KMS-11 (cell line): Measurements from ENCODE around the gene KNL1.
A peak's percentile ranks its signal among the peaks of the same experiment; 100 is the strongest.

Source experiments
- H2AFZ ChIP-seq: fragments of 200-600 bp; sonication (generic); 2 replicates; pipeline ENCODE4 v1.6.1; 2016; ENCODE audit warnings: antibody characterized with exemption, mixed run types, low read depth
- H3K27ac ChIP-seq: fragments of 200-600 bp; sonication (generic); 2 replicates; pipeline ENCODE4 v1.6.1; 2016; ENCODE audit warnings: mild to moderate bottlenecking, mixed run types
- H3K27me3 ChIP-seq: fragments of 200-600 bp; sonication (generic); 2 replicates; pipeline ENCODE4 v1.6.1; 2017; ENCODE audit warnings: mild to moderate bottlenecking, low read depth, mixed run types, moderate library complexity; ENCODE audit not compliant: insufficient read depth
- H3K36me3 ChIP-seq: fragments of 200-600 bp; sonication (generic); 2 replicates; pipeline ENCODE4 v1.6.1; 2017; ENCODE audit warnings: mild to moderate bottlenecking, mixed run types; ENCODE audit not compliant: insufficient read depth
- H3K4me1 ChIP-seq: fragments of 200-600 bp; sonication (generic); 2 replicates; pipeline ENCODE4 v1.6.1; 2016; ENCODE audit warnings: mild to moderate bottlenecking, low read depth, mixed run types; ENCODE audit not compliant: poor library complexity, severe bottlenecking
- H3K4me2 ChIP-seq: fragments of 200-600 bp; sonication (generic); 2 replicates; pipeline ENCODE4 v1.7.0; 2016; ENCODE audit warnings: mild to moderate bottlenecking, mixed run types
- H3K4me3 ChIP-seq: fragments of 200-600 bp; sonication (generic); IDR thresholded peaks from 2 replicates; pipeline ENCODE4 v1.6.1; 2017; ENCODE audit warnings: low read depth, low read length, mixed read lengths; ENCODE audit not compliant: insufficient read depth
- H3K79me2 ChIP-seq: fragments of 200-600 bp; sonication (generic); 2 replicates; pipeline ENCODE4 v1.6.1; 2016; ENCODE audit warnings: low read depth, mixed run types; ENCODE audit not compliant: insufficient read depth
- H3K9ac ChIP-seq: fragments of 200-600 bp; sonication (generic); 2 replicates; pipeline ENCODE4 v1.6.1; 2016; ENCODE audit warnings: mild to moderate bottlenecking, mixed run types
- H4K20me1 ChIP-seq: fragments of 200-600 bp; sonication (generic); 2 replicates; pipeline ENCODE4 v1.6.1; 2016; ENCODE audit warnings: mild to moderate bottlenecking, mixed run types; ENCODE audit not compliant: insufficient read depth
- TF ChIP-seq, protein P1 (sequence below): fragments of 200-600 bp; sonication (generic); conservative IDR thresholded peaks from 2 replicates; pipeline ENCODE4 v1.6.1; 2017; ENCODE audit warnings: low read depth, mild to moderate bottlenecking, antibody characterized with exemption, low read length, moderate library complexity, mixed read lengths

Gene KNL1

GRCh38 chr15:40550341-40551037 is 43.6 kb upstream of the KNL1 start:
- Histone ChIP-seq H3K4me2 (peak overlapping the region; percentile 32), H3K4me3 (no peak overlapping the region), H3K27ac (peak overlapping the region; percentile 37; the same call in 1 of the 2 replicates), H2AFZ (no peak overlapping the region), H4K20me1 (no peaks in the 10 kb centered on the region), H3K79me2 (no peaks in the 10 kb centered on the region), H3K4me1 (peaks cover 57% of the 10 kb centered on the region), H3K36me3 (no peaks in the 10 kb centered on the region), H3K9ac (no peak overlapping the region), H3K27me3 (no peaks in the 10 kb centered on the region)
- TF ChIP-seq, protein P1, sequence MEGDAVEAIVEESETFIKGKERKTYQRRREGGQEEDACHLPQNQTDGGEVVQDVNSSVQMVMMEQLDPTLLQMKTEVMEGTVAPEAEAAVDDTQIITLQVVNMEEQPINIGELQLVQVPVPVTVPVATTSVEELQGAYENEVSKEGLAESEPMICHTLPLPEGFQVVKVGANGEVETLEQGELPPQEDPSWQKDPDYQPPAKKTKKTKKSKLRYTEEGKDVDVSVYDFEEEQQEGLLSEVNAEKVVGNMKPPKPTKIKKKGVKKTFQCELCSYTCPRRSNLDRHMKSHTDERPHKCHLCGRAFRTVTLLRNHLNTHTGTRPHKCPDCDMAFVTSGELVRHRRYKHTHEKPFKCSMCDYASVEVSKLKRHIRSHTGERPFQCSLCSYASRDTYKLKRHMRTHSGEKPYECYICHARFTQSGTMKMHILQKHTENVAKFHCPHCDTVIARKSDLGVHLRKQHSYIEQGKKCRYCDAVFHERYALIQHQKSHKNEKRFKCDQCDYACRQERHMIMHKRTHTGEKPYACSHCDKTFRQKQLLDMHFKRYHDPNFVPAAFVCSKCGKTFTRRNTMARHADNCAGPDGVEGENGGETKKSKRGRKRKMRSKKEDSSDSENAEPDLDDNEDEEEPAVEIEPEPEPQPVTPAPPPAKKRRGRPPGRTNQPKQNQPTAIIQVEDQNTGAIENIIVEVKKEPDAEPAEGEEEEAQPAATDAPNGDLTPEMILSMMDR, result no peak

DNA sequence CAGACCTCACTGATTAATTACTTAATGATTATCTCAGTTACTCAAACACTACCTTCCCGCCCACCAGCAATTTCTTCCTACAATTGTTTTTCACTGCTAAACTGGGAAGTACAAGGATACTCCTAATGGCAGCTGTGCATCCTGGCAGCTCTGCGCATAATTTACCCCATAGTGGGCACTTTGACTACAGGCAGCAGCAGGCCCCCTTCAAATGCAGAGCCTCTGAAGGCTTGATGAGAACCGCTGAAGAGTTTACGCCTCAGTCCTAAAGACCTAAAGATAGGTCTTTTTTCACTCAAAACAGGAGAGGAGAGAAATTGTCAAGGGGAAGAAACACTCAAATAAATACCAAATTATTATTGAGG is 39.9 kb upstream of the KNL1 start:
- Histone ChIP-seq H3K36me3 (no peaks in the 10 kb centered on the region), H3K4me3 (no peak overlapping the region), H3K4me2 (no peak overlapping the region), H3K9ac (no peak overlapping the region), H3K27me3 (no peaks in the 10 kb centered on the region), H3K27ac (no peak overlapping the region), H4K20me1 (no peaks in the 10 kb centered on the region), H3K4me1 (peaks cover 38% of the 10 kb centered on the region), H2AFZ (no peak overlapping the region), H3K79me2 (no peaks in the 10 kb centered on the region)
- TF ChIP-seq, protein P1, result no peak

GRCh38 chr15:40555876-40556275 is 38.2 kb upstream of the KNL1 start:
- H4K20me1 ChIP-seq, result no peaks in the 10 kb centered on the region
- peaks cover 4% of the 10 kb centered on the region; the same call in 1 of the 2 replicates for H3K79me2 ChIP-seq
- no peak overlapping the region for H2AFZ ChIP-seq
- no peak overlapping the region for H3K9ac ChIP-seq
- H3K4me3 ChIP-seq, result no peak overlapping the region
- TF ChIP-seq, protein P1, result no peak
- no peaks in the 10 kb centered on the region for H3K27me3 ChIP-seq
- H3K27ac ChIP-seq, result no peak overlapping the region
- no peaks in the 10 kb centered on the region for H3K36me3 ChIP-seq
- H3K4me2 ChIP-seq, result no peak overlapping the region
- H3K4me1 ChIP-seq, result peaks cover 21% of the 10 kb centered on the region

GRCh38 chr15:40558952-40559742 is 34.9 kb upstream of the KNL1 start:
- H3K9ac ChIP-seq, result no peak overlapping the region

More at GRCh38 chr15:40558952-40559742, 34.9 kb upstream of the KNL1 start:
- no peak overlapping the region for H3K4me2 ChIP-seq
- H3K79me2 ChIP-seq, result peaks cover 12% of the 10 kb centered on the region; the same call in 1 of the 2 replicates
- H3K36me3 ChIP-seq, result no peaks in the 10 kb centered on the region
- TF ChIP-seq, protein P1, result no peak
- peaks cover 14% of the 10 kb centered on the region for H3K4me1 ChIP-seq
- no peaks in the 10 kb centered on the region for H4K20me1 ChIP-seq
- H2AFZ ChIP-seq, result no peak overlapping the region
- H3K27ac ChIP-seq, result no peak overlapping the region
- no peak overlapping the region for H3K4me3 ChIP-seq
- H3K27me3 ChIP-seq, result no peaks in the 10 kb centered on the region
